CD14-positive monocyte (primary cell): Measurements from ENCODE around the gene TPRN. TPM values are rescaled to one million over a fixed set of nuclear protein-coding genes. Genes with fewer than 3 reads are reported as not detected.

Source experiments
- DNase-seq, 3 donors: peaks; one replicate each; pipeline ENCODE4 v3.0.0-alpha.2; 2011 to 2022
- H2AFZ ChIP-seq: 2 replicates; pipeline ENCODE4 v1.6.0; 2012; ENCODE audit warnings: mild to moderate bottlenecking, low read depth, low read length, inconsistent platforms; ENCODE audit not compliant: insufficient read depth, poor library complexity, severe bottlenecking
- H3K27ac ChIP-seq, 2 donors: 1 replicate in 1 of 2; 2 replicates in 1 of 2; pipeline ENCODE4 v1.5.1; 2012 to 2013; ENCODE audit warnings: low read length in 2 of 2, control low read depth in 1 of 2, inconsistent platforms in 1 of 2, low read depth in 1 of 2, mild to moderate bottlenecking in 1 of 2
- H3K27me3 ChIP-seq, 2 donors: one replicate each; pipeline versions ENCODE4 v1.6.0 to v1.6.1; 2011 to 2013; ENCODE audit warnings: low read length in 2 of 2; ENCODE audit not compliant: control insufficient read depth in 2 of 2, insufficient read depth in 2 of 2
- H3K36me3 ChIP-seq, 2 donors: replicated peaks in 1 of 2; 1 replicate in 1 of 2; 2 replicates in 1 of 2; pipeline versions ENCODE4 v1.5.1 to v1.6.1; 2012 to 2013; ENCODE audit warnings: low read length in 2 of 2, control low read depth in 1 of 2, inconsistent platforms in 1 of 2, mild to moderate bottlenecking in 1 of 2; ENCODE audit not compliant: insufficient read depth in 2 of 2, control insufficient read depth in 1 of 2
- H3K4me1 ChIP-seq, 2 donors: 1 replicate in 1 of 2; 2 replicates in 1 of 2; pipeline versions ENCODE4 v1.5.1 to v1.6.1; 2012 to 2013; ENCODE audit warnings: low read length in 2 of 2, control low read depth in 1 of 2, inconsistent platforms in 1 of 2, mild to moderate bottlenecking in 1 of 2, moderate library complexity in 1 of 2; ENCODE audit not compliant: insufficient read depth in 2 of 2, control insufficient read depth in 1 of 2
- H3K4me2 ChIP-seq: replicated peaks from 2 replicates; pipeline ENCODE3; 2012; ENCODE audit warnings: low read length, moderate library complexity, mild to moderate bottlenecking; ENCODE audit not compliant: poor library complexity, severe bottlenecking; ENCODE audit errors: extremely low read depth
- H3K4me3 ChIP-seq, 3 experiments: fragments of 200-600 bp in 1 of 3; sonication (generic) in 1 of 3; replicated peaks in 1 of 3; 1 replicate in 2 of 3; 2 replicates in 1 of 3; pipeline ENCODE4 v1.5.1; 2011 to 2013; ENCODE audit warnings: low read length in 3 of 3, mild to moderate bottlenecking in 3 of 3, control low read depth in 2 of 3, low read depth in 2 of 3, inconsistent platforms in 1 of 3, moderate library complexity in 1 of 3
- H3K79me2 ChIP-seq: 2 replicates; pipeline ENCODE4 v1.6.0; 2012; ENCODE audit warnings: mild to moderate bottlenecking, control low read depth, inconsistent platforms, low read length, moderate library complexity; ENCODE audit not compliant: insufficient read depth
- H3K9ac ChIP-seq: 2 replicates; pipeline ENCODE4 v1.6.0; 2017; ENCODE audit warnings: low read length, mild to moderate bottlenecking; ENCODE audit not compliant: insufficient read depth, poor library complexity, severe bottlenecking
- H3K9me3 ChIP-seq, 2 donors: replicated peaks in 1 of 2; 1 replicate in 1 of 2; 2 replicates in 1 of 2; pipeline versions ENCODE4 v1.5.1 to v1.6.1; 2012 to 2013; ENCODE audit warnings: low read length in 2 of 2, control low read depth in 1 of 2; ENCODE audit not compliant: control insufficient read depth in 1 of 2, insufficient read depth in 1 of 2
- H4K20me1 ChIP-seq: 2 replicates; pipeline ENCODE4 v1.6.0; 2012; ENCODE audit warnings: mild to moderate bottlenecking, low read length, control low read depth, moderate library complexity; ENCODE audit not compliant: insufficient read depth
- H3K27ac Mint-ChIP-seq, 7 donors: one replicate each; pipeline ENCODE4 v1.8.0; 2020; ENCODE audit warnings: mild to moderate bottlenecking in 7 of 7, mixed read lengths in 7 of 7, moderate library complexity in 6 of 7, inconsistent platforms in 2 of 7
- H3K27me3 Mint-ChIP-seq, 3 donors: one replicate each; pipeline ENCODE4 v1.8.0; 2021 to 2022; ENCODE audit warnings: low read depth in 3 of 3, mild to moderate bottlenecking in 3 of 3, mixed read lengths in 3 of 3, moderate library complexity in 3 of 3, inconsistent platforms in 1 of 3
- H3K36me3 Mint-ChIP-seq, 2 donors: one replicate each; pipeline ENCODE4 v1.8.0; 2020; ENCODE audit warnings: mixed read lengths in 2 of 2, inconsistent platforms in 1 of 2, mild to moderate bottlenecking in 1 of 2
- H3K4me1 Mint-ChIP-seq: one replicate; pipeline ENCODE4 v1.8.0; 2020; ENCODE audit warnings: mild to moderate bottlenecking, mixed read lengths
- H3K4me3 Mint-ChIP-seq, 2 donors: one replicate each; pipeline ENCODE4 v1.8.0; 2020; ENCODE audit warnings: mild to moderate bottlenecking in 2 of 2, mixed read lengths in 2 of 2, moderate library complexity in 1 of 2
- H3K9me3 Mint-ChIP-seq, 7 donors: one replicate each; pipeline ENCODE4 v1.8.0; 2020 to 2022; ENCODE audit warnings: mixed read lengths in 7 of 7, mild to moderate bottlenecking in 6 of 7, moderate library complexity in 6 of 7, inconsistent platforms in 2 of 7
- CTCF ChIP-seq: fragments of 200-600 bp; IDR thresholded peaks from one replicate; pipeline ENCODE4 v1.8.0; 2022; ENCODE audit warnings: antibody characterized with exemption, mild to moderate bottlenecking
- WGBS: methylation state at CpG from one replicate; pipeline ENCODE4 v1.1.5; 2013; ENCODE audit warnings: missing lambda C conversion rate; ENCODE audit not compliant: insufficient coverage; 5-methylcytosine and 5-hydroxymethylcytosine counted together
- intact Hi-C, 2 donors: fragments of 100-400 bp; cut with micrococcal nuclease; formaldehyde crosslinking; loops; one replicate each; pipeline versions ENCODE4 v1.15.0 to v1.15.1; 2023
- polyA plus RNA-seq, 3 donors: library from polyadenylated mRNA; depleted of rRNA in 1 of 3; unstranded in 2 of 3; stranded (reverse) in 1 of 3; fragments of 300-500 nt in 2 of 3; fragments of >200 nt in 1 of 3; fragmentation: Illumina TruSeq in 2 of 3; gene quantifications; 1 replicate in 2 of 3; 2 replicates in 1 of 3; pipeline ENCODE4 v1.2.3, GENCODE V29; 2012 to 2021

Gene TPRN
- polyA plus RNA-seq, 3 donors = 0.30 to 4.6 (median 0.46) TPM

GRCh38 chr9:137185921-137186320 lies 14.6 kb downstream of the TPRN start:
- H3K36me3 Mint-ChIP-seq = peaks cover 48 to 77% of the 10 kb centered on the region in 2 donors
- Histone ChIP-seq H3K4me2 (no peak overlapping the region), H3K4me1 (peaks cover 28 to 39% of the 10 kb centered on the region in 2 donors), H3K36me3 (peaks cover 66 to 67% of the 10 kb centered on the region in 2 donors), H3K9ac (no peak overlapping the region), H3K79me2 (peaks cover 44% of the 10 kb centered on the region), H3K4me3 (no peak overlapping the region), H2AFZ (no peak overlapping the region), H3K27me3 (no peaks in the 10 kb centered on the region), H3K27ac (no peak overlapping the region), H4K20me1 (peaks cover 21% of the 10 kb centered on the region), H3K9me3 (no peaks in the 10 kb centered on the region)
- peaks cover 0 to 2% (median 0%) of the 10 kb centered on the region in 7 donors for H3K9me3 Mint-ChIP-seq
- peaks cover 32% of the 10 kb centered on the region for H3K4me1 Mint-ChIP-seq
- H3K27ac Mint-ChIP-seq = peak overlapping the region in 1 of 7 donors; percentile 12
- DNase-seq = no peak
- intact Hi-C loops = loop anchor here in 1 of 2 donors (5.0 kb wide), 1 partner anchor 51 kb away; no protein-coding TSS in a partner anchor
- 98% methylated on average over 16 of the region's 19 CpGs for WGBS
- no peaks in the 10 kb centered on the region for H3K27me3 Mint-ChIP-seq
- no peak for TF ChIP-seq CTCF
- H3K4me3 Mint-ChIP-seq = no peak overlapping the region

GRCh38 chr9:137184881-137185660 lies 15.5 kb downstream of the TPRN start:
- peaks cover 26 to 34% of the 10 kb centered on the region in 2 donors for H3K4me1 ChIP-seq
- no peak for TF ChIP-seq CTCF
- H3K27ac ChIP-seq = no peak overlapping the region
- peaks cover 27% of the 10 kb centered on the region for H3K4me1 Mint-ChIP-seq
- no peaks in the 10 kb centered on the region for H3K9me3 Mint-ChIP-seq
- intact Hi-C loops = loop anchor here (5.0 kb wide), 2 partner anchors 52 to 68 kb away; no protein-coding TSS in a partner anchor
- peaks cover 36% of the 10 kb centered on the region for H3K79me2 ChIP-seq
- 97% methylated on average over 44 of the region's 48 CpGs for WGBS
- no peaks in the 10 kb centered on the region for H3K9me3 ChIP-seq
- H3K4me2 ChIP-seq = no peak overlapping the region
- H3K36me3 Mint-ChIP-seq = peaks cover 47 to 76% of the 10 kb centered on the region in 2 donors
- no peak overlapping the region for H3K4me3 Mint-ChIP-seq
- H2AFZ ChIP-seq = no peak overlapping the region
- no peak overlapping the region for H3K27ac Mint-ChIP-seq
- peaks cover 0 to 1% (median 0%) of the 10 kb centered on the region in 3 donors for H3K27me3 Mint-ChIP-seq
- no peak overlapping the region for H3K9ac ChIP-seq
- peaks cover 12% of the 10 kb centered on the region for H4K20me1 ChIP-seq
- no peaks in the 10 kb centered on the region for H3K27me3 ChIP-seq
- peaks cover 67 to 70% of the 10 kb centered on the region in 2 donors for H3K36me3 ChIP-seq
- H3K4me3 ChIP-seq = no peak overlapping the region
- DNase-seq = no peak
